RWPE2 (cell line): Measurements from ENCODE around the gene LZTR1.

ENCODE experiments used
- ATAC-seq: fragments of 200-7000 bp; cut with Tn5 transposase; 3 replicates; pipeline ENCODE4 v1.9.1; 2021; ENCODE audit warnings: low read depth
- DNase-seq: peaks from one replicate; pipeline ENCODE4 v3.0.0-alpha.2; 2020; ENCODE audit warnings: low spot score
- H3K27ac ChIP-seq: fragments of 450-650 bp; 2 replicates; pipeline ENCODE4 v1.5.1; 2017; ENCODE audit warnings: mild to moderate bottlenecking; ENCODE audit not compliant: poor library complexity, severe bottlenecking
- H3K27me3 ChIP-seq: fragments of 250-450 bp; sonication (Bioruptor Pico); 2 replicates; pipeline ENCODE4 v1.5.1; 2021; ENCODE audit warnings: mild to moderate bottlenecking, moderate library complexity; ENCODE audit not compliant: insufficient read depth, poor library complexity, severe bottlenecking
- H3K36me3 ChIP-seq: fragments of 250-450 bp; sonication (Bioruptor Pico); 2 replicates; pipeline ENCODE4 v1.5.1; 2020; ENCODE audit warnings: low read depth, mild to moderate bottlenecking, moderate library complexity
- H3K4me1 ChIP-seq: fragments of 250-450 bp; sonication (Bioruptor Pico); 2 replicates; pipeline ENCODE4 v1.5.1; 2021; ENCODE audit warnings: mild to moderate bottlenecking, moderate library complexity; ENCODE audit not compliant: insufficient read depth, poor library complexity, severe bottlenecking
- H3K4me3 ChIP-seq: fragments of 250-450 bp; sonication (Bioruptor Pico); 2 replicates; pipeline ENCODE4 v1.5.1; 2021; ENCODE audit warnings: mild to moderate bottlenecking, moderate library complexity; ENCODE audit not compliant: severe bottlenecking
- H3K9me3 ChIP-seq: fragments of 250-450 bp; sonication (Bioruptor Pico); 2 replicates; pipeline ENCODE4 v1.5.1; 2021; ENCODE audit warnings: mild to moderate bottlenecking, moderate library complexity; ENCODE audit not compliant: severe bottlenecking
- CTCF ChIP-seq: fragments of 450-650 bp; IDR thresholded peaks from one replicate; pipeline ENCODE4 v1.5.1; 2017; ENCODE audit warnings: mild to moderate bottlenecking, moderate library complexity; ENCODE audit not compliant: poor library complexity, severe bottlenecking

Gene LZTR1

DNA sequence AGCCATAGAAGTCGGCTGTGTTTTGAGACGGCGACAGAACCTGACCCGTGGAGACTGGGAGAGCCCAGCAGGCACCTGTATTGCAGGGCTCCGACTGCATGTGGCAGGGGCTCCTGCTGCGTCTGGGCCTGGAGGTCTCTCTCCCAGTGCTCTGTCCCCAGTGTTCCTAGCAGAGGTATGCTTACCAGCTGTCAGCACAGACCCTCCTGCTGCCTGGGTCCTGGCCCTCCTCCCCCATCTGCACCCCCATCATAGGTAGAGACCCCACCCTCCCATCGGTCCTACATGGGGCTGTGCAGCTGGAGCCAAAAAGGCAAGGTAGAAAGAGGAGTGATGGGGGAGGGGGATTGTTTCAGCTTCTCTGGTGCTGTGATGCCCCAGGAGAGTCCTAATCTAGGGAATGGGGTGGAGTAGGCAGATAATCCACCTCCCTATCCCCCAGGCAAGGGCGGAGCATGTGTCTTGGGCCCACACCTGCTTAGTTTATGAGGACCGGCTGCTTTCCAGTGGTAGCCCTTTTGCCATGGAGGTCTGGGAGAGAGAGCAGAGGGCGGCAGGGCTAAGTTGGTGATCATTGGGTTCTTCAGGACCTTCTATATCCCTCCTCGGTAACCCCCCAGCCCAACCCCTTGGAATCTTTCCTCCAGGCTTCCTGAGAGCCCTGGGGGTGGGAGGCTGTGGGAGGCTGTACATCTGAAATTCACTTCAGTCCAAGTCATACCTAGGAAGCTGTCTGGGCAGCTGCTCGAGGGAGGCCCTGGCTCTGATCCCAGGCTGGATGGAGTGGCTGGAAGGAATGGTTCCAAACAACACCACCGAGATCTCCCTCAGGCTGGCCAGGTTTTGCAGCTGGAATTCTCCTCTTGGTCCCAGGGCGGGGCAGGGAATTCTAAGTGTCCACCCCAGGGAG lies 44.9 kb downstream of the LZTR1 start:
- ATAC-seq = peak; percentile 67
- Histone ChIP-seq H3K9me3 (no peaks in the 10 kb centered on the region), H3K4me1 (peaks cover 30% of the 10 kb centered on the region), H3K27ac (peak overlapping the region; percentile 59), H3K27me3 (no peaks in the 10 kb centered on the region), H3K4me3 (no peak overlapping the region), H3K36me3 (no peaks in the 10 kb centered on the region)
- TF ChIP-seq CTCF = no peak
- DNase-seq = no peak

- no peak for TF ChIP-seq CTCF
- DNase-seq (no peak), ATAC-seq (no peak)
- Histone ChIP-seq H3K36me3 (no peaks in the 10 kb centered on the region), H3K27ac (no peak overlapping the region), H3K4me3 (no peak overlapping the region), H3K27me3 (no peaks in the 10 kb centered on the region), H3K9me3 (no peaks in the 10 kb centered on the region), H3K4me1 (peaks cover 30% of the 10 kb centered on the region)
Observed at GRCh38 chr22:21028277-21029251, 46.5 kb downstream of the LZTR1 start.

DNA sequence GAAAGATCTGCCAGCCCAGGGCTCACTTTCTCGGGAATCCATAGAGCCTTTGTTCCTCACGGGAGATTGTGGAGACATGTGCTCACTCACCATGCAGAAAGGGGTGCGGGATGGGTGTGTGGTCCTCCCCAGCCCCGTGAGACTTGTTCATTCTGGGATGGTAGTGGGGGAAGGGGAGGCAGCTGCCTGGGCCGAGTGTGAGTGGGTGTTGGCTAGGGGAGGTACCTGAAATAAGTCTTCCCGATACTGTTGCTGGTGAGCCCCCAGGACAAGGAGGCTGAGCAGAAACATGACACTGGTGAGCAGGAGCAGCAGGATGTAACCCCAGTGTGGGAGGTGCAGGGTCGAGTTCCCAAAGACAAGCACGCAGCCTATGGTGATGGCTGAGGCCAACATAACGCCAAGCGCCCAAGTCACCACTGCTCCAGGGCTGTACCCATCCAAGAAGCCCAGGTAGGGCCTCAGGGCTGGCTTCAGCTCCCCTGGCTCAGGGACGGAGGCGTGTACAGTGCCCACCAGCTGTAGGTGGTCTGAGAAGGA lies 47.5 kb downstream of the LZTR1 start:
- no peaks in the 10 kb centered on the region for H3K9me3 ChIP-seq
- no peak for TF ChIP-seq CTCF
- no peak overlapping the region for H3K4me3 ChIP-seq
- H3K27ac ChIP-seq = no peak overlapping the region
- ATAC-seq (no peak), DNase-seq (no peak)
- H3K27me3 ChIP-seq = no peaks in the 10 kb centered on the region
- H3K4me1 ChIP-seq = peaks cover 30% of the 10 kb centered on the region
- no peaks in the 10 kb centered on the region for H3K36me3 ChIP-seq

DNA sequence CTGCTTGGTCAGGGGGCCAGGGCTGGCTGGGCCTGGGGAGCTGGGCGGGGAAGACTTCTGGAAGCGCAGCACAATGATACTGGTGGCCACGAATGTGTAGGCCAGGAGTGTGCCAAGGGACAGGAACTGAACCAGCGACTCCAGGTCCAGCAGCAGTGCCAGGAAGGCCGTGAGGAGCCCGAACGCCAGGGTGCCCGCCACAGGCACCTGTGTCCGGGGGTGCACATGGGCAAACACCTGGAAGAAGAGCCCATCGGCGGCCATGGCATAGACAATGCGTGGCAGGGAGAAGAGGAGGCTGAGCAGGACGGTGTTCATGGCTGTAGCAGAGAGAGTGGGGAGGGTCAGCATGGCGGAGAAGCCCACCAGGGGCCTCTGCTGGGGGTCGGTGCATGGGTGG lies 47.9 kb downstream of the LZTR1 start:
- Histone ChIP-seq H3K4me3 (no peak overlapping the region), H3K36me3 (no peaks in the 10 kb centered on the region), H3K9me3 (no peaks in the 10 kb centered on the region), H3K4me1 (peaks cover 28% of the 10 kb centered on the region), H3K27ac (no peak overlapping the region), H3K27me3 (no peaks in the 10 kb centered on the region)
- DNase-seq (no peak), ATAC-seq (no peak)
- no peak for TF ChIP-seq CTCF
